Immature natural killer cell (primary cell): ENCODE data around the gene DLGAP1. TPM values are rescaled to one million over a fixed set of nuclear protein-coding genes. Genes with fewer than 3 reads are reported as not detected.

Source experiments
- DNase-seq, 3 donors: peaks; one replicate each; pipeline ENCODE4 v3.0.0; 2022; ENCODE audit warnings: mixed read lengths in 1 of 3
- H3K27ac Mint-ChIP-seq, 6 donors: one replicate each; pipeline ENCODE4 v1.8.0; 2020; ENCODE audit warnings: mixed read lengths in 6 of 6, mild to moderate bottlenecking in 5 of 6, inconsistent platforms in 4 of 6, moderate library complexity in 3 of 6
- H3K27me3 Mint-ChIP-seq, 3 donors: one replicate each; pipeline ENCODE4 v1.8.0; 2020 to 2021; ENCODE audit warnings: low read depth in 3 of 3, mild to moderate bottlenecking in 3 of 3, mixed read lengths in 3 of 3, moderate library complexity in 3 of 3, inconsistent platforms in 1 of 3
- H3K36me3 Mint-ChIP-seq, 3 donors: one replicate each; pipeline ENCODE4 v1.8.0; 2020; ENCODE audit warnings: mixed read lengths in 3 of 3, inconsistent platforms in 2 of 3, mild to moderate bottlenecking in 2 of 3
- H3K4me1 Mint-ChIP-seq, 2 donors: one replicate each; pipeline ENCODE4 v1.8.0; 2020; ENCODE audit warnings: inconsistent platforms in 2 of 2, mild to moderate bottlenecking in 2 of 2, mixed read lengths in 2 of 2, moderate library complexity in 1 of 2
- H3K4me3 Mint-ChIP-seq, 5 donors: one replicate each; pipeline ENCODE4 v1.8.0; 2020; ENCODE audit warnings: mild to moderate bottlenecking in 5 of 5, mixed read lengths in 5 of 5, inconsistent platforms in 3 of 5, moderate library complexity in 3 of 5
- H3K9me3 Mint-ChIP-seq, 6 donors: one replicate each; pipeline ENCODE4 v1.8.0; 2020; ENCODE audit warnings: mild to moderate bottlenecking in 6 of 6, mixed read lengths in 6 of 6, inconsistent platforms in 4 of 6, moderate library complexity in 3 of 6
- polyA plus RNA-seq, 3 donors: library from polyadenylated mRNA; unstranded; fragments of 300-500 nt; fragmentation: Illumina TruSeq; gene quantifications; one replicate each; pipeline ENCODE4 v1.2.3, GENCODE V29; 2021

The DLGAP1 gene
- polyA plus RNA-seq, 3 donors from 2014 or later = not detected

- peaks cover 0 to 2% (median 0%) of the 10 kb centered on the region in 3 donors for H3K27me3 Mint-ChIP-seq
- H3K4me3 Mint-ChIP-seq = no peak overlapping the region
- DNase-seq = no peak
- no peak overlapping the region for H3K27ac Mint-ChIP-seq
- no peaks in the 10 kb centered on the region for H3K36me3 Mint-ChIP-seq
- H3K9me3 Mint-ChIP-seq = peaks cover 0 to 11% (median 0%) of the 10 kb centered on the region in 6 donors
- H3K4me1 Mint-ChIP-seq = peaks cover 0 to 6% of the 10 kb centered on the region in 2 donors
Measured at GRCh38 chr18:3919396-3920061, 535.6 kb downstream of the DLGAP1 start.

- peaks cover 0 to 2% (median 0%) of the 10 kb centered on the region in 3 donors for H3K27me3 Mint-ChIP-seq
- H3K4me3 Mint-ChIP-seq = no peak overlapping the region
- no peaks in the 10 kb centered on the region for H3K36me3 Mint-ChIP-seq
- H3K9me3 Mint-ChIP-seq = peaks cover 0 to 9% (median 0%) of the 10 kb centered on the region in 6 donors
- no peak for DNase-seq
- H3K27ac Mint-ChIP-seq = no peak overlapping the region
- no peaks in the 10 kb centered on the region for H3K4me1 Mint-ChIP-seq
Measured at GRCh38 chr18:3916082-3916481, 539.0 kb downstream of the DLGAP1 start.

- no peak for DNase-seq
- Mint-ChIP-seq H3K4me3 (no peak overlapping the region), H3K4me1 (no peaks in the 10 kb centered on the region), H3K27me3 (peaks cover 0 to 2% (median 0%) of the 10 kb centered on the region in 3 donors), H3K36me3 (no peaks in the 10 kb centered on the region), H3K27ac (no peak overlapping the region), H3K9me3 (peaks cover 0 to 5% (median 0%) of the 10 kb centered on the region in 6 donors)
Measured at GRCh38 chr18:3914833-3915610, 540.1 kb downstream of the DLGAP1 start.

GRCh38 chr18:3914109-3914508 is 541.0 kb downstream of the DLGAP1 start:
- no peak overlapping the region for H3K27ac Mint-ChIP-seq
- H3K4me1 Mint-ChIP-seq = no peaks in the 10 kb centered on the region
- H3K9me3 Mint-ChIP-seq = peaks cover 0 to 5% (median 0%) of the 10 kb centered on the region in 6 donors
- no peaks in the 10 kb centered on the region for H3K36me3 Mint-ChIP-seq
- no peak overlapping the region for H3K4me3 Mint-ChIP-seq
- DNase-seq = no peak
- H3K27me3 Mint-ChIP-seq = peaks cover 0 to 2% (median 0%) of the 10 kb centered on the region in 3 donors

GRCh38 chr18:3912705-3913104 is 542.4 kb downstream of the DLGAP1 start:
- Mint-ChIP-seq H3K27ac (no peak overlapping the region), H3K4me1 (no peaks in the 10 kb centered on the region), H3K4me3 (no peak overlapping the region), H3K36me3 (no peaks in the 10 kb centered on the region), H3K9me3 (peaks cover 0 to 5% (median 0%) of the 10 kb centered on the region in 6 donors), H3K27me3 (peaks cover 0 to 2% (median 0%) of the 10 kb centered on the region in 3 donors)
- no peak for DNase-seq

GRCh38 chr18:3911413-3911812 is 543.7 kb downstream of the DLGAP1 start:
- DNase-seq = no peak
- peaks cover 0 to 5% (median 0%) of the 10 kb centered on the region in 6 donors for H3K9me3 Mint-ChIP-seq
- H3K36me3 Mint-ChIP-seq = no peaks in the 10 kb centered on the region
- no peaks in the 10 kb centered on the region for H3K4me1 Mint-ChIP-seq
- H3K4me3 Mint-ChIP-seq = no peak overlapping the region
- no peak overlapping the region for H3K27ac Mint-ChIP-seq
- no peaks in the 10 kb centered on the region for H3K27me3 Mint-ChIP-seq

GRCh38 chr18:3910512-3910911 is 544.6 kb downstream of the DLGAP1 start:
- no peak for DNase-seq
- Mint-ChIP-seq H3K4me1 (no peaks in the 10 kb centered on the region), H3K27ac (no peak overlapping the region), H3K27me3 (no peaks in the 10 kb centered on the region), H3K36me3 (no peaks in the 10 kb centered on the region), H3K4me3 (no peak overlapping the region), H3K9me3 (peaks cover 0 to 5% (median under 1%) of the 10 kb centered on the region in 6 donors)

GRCh38 chr18:3907955-3908354 is 547.2 kb downstream of the DLGAP1 start:
- no peak overlapping the region for H3K27ac Mint-ChIP-seq

GRCh38 chr18:3906116-3906750 is 548.9 kb downstream of the DLGAP1 start:
- Mint-ChIP-seq H3K27ac (no peak overlapping the region), H3K27me3 (peaks cover 1 to 3% (median 1%) of the 10 kb centered on the region in 3 donors), H3K4me3 (no peak overlapping the region), H3K9me3 (peaks cover 0 to 3% (median under 1%) of the 10 kb centered on the region in 6 donors), H3K4me1 (no peaks in the 10 kb centered on the region), H3K36me3 (no peaks in the 10 kb centered on the region)
- no peak for DNase-seq

More at GRCh38 chr18:3907955-3908354, 547.2 kb downstream of the DLGAP1 start:
- Mint-ChIP-seq H3K27me3 (peaks cover 0 to under 1% (median 0%) of the 10 kb centered on the region in 3 donors), H3K36me3 (no peaks in the 10 kb centered on the region), H3K9me3 (peaks cover 0 to 2% (median under 1%) of the 10 kb centered on the region in 6 donors), H3K4me3 (no peak overlapping the region), H3K4me1 (no peaks in the 10 kb centered on the region)
- DNase-seq = no peak

GRCh38 chr18:3903337-3903736 is 551.8 kb downstream of the DLGAP1 start:
- Mint-ChIP-seq H3K4me3 (no peak overlapping the region), H3K27me3 (peaks cover 1 to 3% (median 1%) of the 10 kb centered on the region in 3 donors), H3K27ac (no peak overlapping the region), H3K9me3 (peaks cover 0 to 3% (median under 1%) of the 10 kb centered on the region in 6 donors), H3K36me3 (no peaks in the 10 kb centered on the region), H3K4me1 (no peaks in the 10 kb centered on the region)
- DNase-seq = no peak

- H3K4me1 Mint-ChIP-seq = no peaks in the 10 kb centered on the region
- H3K27me3 Mint-ChIP-seq = peaks cover 1 to 3% (median 1%) of the 10 kb centered on the region in 3 donors
- H3K9me3 Mint-ChIP-seq = peaks cover 0 to 3% (median 0%) of the 10 kb centered on the region in 6 donors
- no peaks in the 10 kb centered on the region for H3K36me3 Mint-ChIP-seq
- H3K4me3 Mint-ChIP-seq = no peak overlapping the region
- H3K27ac Mint-ChIP-seq = no peak overlapping the region
- no peak for DNase-seq
Measured at GRCh38 chr18:3902676-3903075, 552.4 kb downstream of the DLGAP1 start.

GRCh38 chr18:3901811-3902210 is 553.3 kb downstream of the DLGAP1 start:
- no peak overlapping the region for H3K27ac Mint-ChIP-seq
- H3K36me3 Mint-ChIP-seq = no peaks in the 10 kb centered on the region
- H3K9me3 Mint-ChIP-seq = peaks cover 0 to 3% (median 0%) of the 10 kb centered on the region in 6 donors
- H3K27me3 Mint-ChIP-seq = peaks cover 1 to 3% (median 1%) of the 10 kb centered on the region in 3 donors
- no peak overlapping the region for H3K4me3 Mint-ChIP-seq
- no peaks in the 10 kb centered on the region for H3K4me1 Mint-ChIP-seq
- no peak for DNase-seq

GRCh38 chr18:3901042-3901441 is 554.1 kb downstream of the DLGAP1 start:
- Mint-ChIP-seq H3K27ac (no peak overlapping the region), H3K4me3 (no peak overlapping the region), H3K9me3 (peaks cover 0 to 1% (median 0%) of the 10 kb centered on the region in 6 donors), H3K36me3 (no peaks in the 10 kb centered on the region), H3K4me1 (no peaks in the 10 kb centered on the region), H3K27me3 (peaks cover 1 to 3% (median 1%) of the 10 kb centered on the region in 3 donors)
- DNase-seq = no peak

- Mint-ChIP-seq H3K36me3 (no peaks in the 10 kb centered on the region), H3K9me3 (peaks cover 0 to 1% (median 0%) of the 10 kb centered on the region in 6 donors), H3K27ac (no peak overlapping the region), H3K4me1 (no peaks in the 10 kb centered on the region), H3K4me3 (no peak overlapping the region), H3K27me3 (peaks cover 1 to 3% (median 1%) of the 10 kb centered on the region in 3 donors)
- DNase-seq = no peak
Measured at GRCh38 chr18:3900327-3900726, 554.8 kb downstream of the DLGAP1 start.
